BJ (cell line): ENCODE measurements around the gene CAPN2. TPM values are rescaled to one million over a fixed set of nuclear protein-coding genes. Genes with fewer than 3 reads are reported as not detected.

ENCODE experiments used
- CTCF ChIA-PET: fragments of 350-600 bp; formaldehyde crosslinking; extraction: SDS; loops from one replicate; lab custom pipeline; 2021; ENCODE audit warnings: antibody characterized with exemption, inconsistent platforms; lab: Yijun Ruan, JAX
- POLR2A ChIA-PET: fragments of 300-600 bp; sonication (Branson Sonifier 250); formaldehyde crosslinking; extraction: SDS; loops from one replicate; lab custom pipeline; 2021; ENCODE audit warnings: antibody characterized with exemption; lab: Charles Lee
- DNase-seq: peaks from one replicate; pipeline ENCODE4 v3.0.0-alpha.2; 2011; ENCODE audit warnings: low read depth
- H3K27me3 ChIP-seq: 2 replicates; pipeline ENCODE4 v1.6.0; 2011; ENCODE audit warnings: low read length; ENCODE audit not compliant: control insufficient read depth, insufficient read depth
- H3K36me3 ChIP-seq: 2 replicates; pipeline ENCODE4 v1.5.1; 2011; ENCODE audit warnings: low read length; ENCODE audit not compliant: control insufficient read depth, insufficient read depth
- H3K4me3 ChIP-seq: 2 replicates; pipeline ENCODE4 v1.5.1; 2011; ENCODE audit warnings: low read depth, mild to moderate bottlenecking, control low read depth, low read length
- CTCF ChIP-seq: IDR thresholded peaks from 2 replicates; pipeline ENCODE4 v1.5.1; 2011; ENCODE audit warnings: low read depth, mild to moderate bottlenecking, control low read depth, inconsistent platforms, low read length, moderate library complexity; ENCODE audit not compliant: insufficient read depth
- polyA plus RNA-seq: library from polyadenylated mRNA; depleted of rRNA; stranded (reverse); fragments of >200 nt; gene quantifications from 2 replicates; pipeline ENCODE4 v1.2.3, GENCODE V29; 2011

CAPN2 gene
- polyA plus RNA-seq, 1 experiment, result 222 TPM

DNA sequence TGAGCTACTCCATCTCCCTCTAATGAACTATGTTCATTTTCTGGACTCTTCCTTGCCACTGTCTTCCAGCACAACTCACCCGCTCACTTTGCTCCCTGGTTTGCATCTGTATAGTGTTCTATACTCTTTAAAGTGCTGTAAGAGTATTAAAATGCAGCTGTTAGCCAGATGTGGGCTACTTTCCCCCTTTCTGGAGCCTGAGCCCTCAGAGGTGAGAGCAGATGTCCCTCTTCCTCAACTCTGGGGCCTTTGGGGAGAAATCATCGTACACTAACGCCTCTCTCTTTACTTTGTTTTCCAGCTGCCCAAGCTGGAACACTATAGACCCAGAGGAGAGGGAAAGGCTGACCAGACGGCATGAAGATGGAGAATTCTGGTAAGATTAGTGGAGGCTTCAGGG is 39.4 kb downstream of the CAPN2 start:
- TF ChIP-seq CTCF, result no peak
- ChIA-PET CTCF (interaction anchor here (1.1 to 4.6 kb wide), 7 partner anchors 12 to 56 kb away, joined by 3 to 51 read pairs (median 9); partner anchors contain the start of gene CAPN2), POLR2A (no interaction called here)
- DNase-seq, result no peak
- Histone ChIP-seq H3K36me3 (peaks cover 61% of the 10 kb centered on the region), H3K27me3 (no peaks in the 10 kb centered on the region), H3K4me3 (no peak overlapping the region)

DNA sequence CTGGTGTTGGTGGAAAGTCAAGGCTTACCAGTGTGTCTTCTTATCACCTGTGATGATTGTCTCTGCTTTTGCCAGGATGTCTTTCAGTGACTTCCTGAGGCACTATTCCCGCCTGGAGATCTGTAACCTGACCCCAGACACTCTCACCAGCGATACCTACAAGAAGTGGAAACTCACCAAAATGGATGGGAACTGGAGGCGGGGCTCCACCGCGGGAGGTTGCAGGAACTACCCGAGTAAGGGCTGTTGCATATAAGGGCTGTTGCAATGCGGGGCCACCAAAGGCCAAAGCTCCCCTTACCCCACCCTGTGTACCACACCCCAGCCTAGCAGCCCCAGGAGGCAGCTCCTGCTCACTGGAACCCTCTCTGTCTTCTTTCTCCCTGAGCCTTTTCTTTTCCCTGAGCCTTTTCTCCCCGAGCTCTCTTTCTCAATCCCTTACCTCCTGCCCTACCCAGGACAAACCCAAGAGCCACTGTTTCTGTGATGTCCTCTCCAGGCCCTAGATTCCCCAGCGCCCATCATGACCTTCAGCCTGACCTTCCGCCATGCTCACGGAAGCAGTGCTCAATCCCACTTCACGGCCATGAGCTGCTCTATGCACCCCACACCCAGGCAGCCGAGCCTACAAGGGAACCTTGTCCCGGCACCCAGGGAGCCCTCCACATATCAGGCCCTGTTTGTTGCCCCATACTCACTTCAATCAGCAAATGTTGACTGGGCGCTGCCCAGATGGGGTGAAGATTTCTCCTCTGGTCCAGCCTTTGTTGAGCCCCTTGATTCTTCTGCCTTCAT is 40.6 kb downstream of the CAPN2 start:
- TF ChIP-seq CTCF, result no peak
- peaks cover 56% of the 10 kb centered on the region for H3K36me3 ChIP-seq
- POLR2A ChIA-PET, result no interaction called here
- CTCF ChIA-PET, result interaction anchor here (0.6 to 2.8 kb wide), 8 partner anchors 11 to 302 kb away, joined by 3 to 14 read pairs (median 4); partner anchors contain the start of gene CAPN2
- H3K4me3 ChIP-seq, result no peak overlapping the region
- no peak for DNase-seq
- no peaks in the 10 kb centered on the region for H3K27me3 ChIP-seq

GRCh38 chr1:223754681-223755431 is 42.5 kb downstream of the CAPN2 start:
- CTCF ChIA-PET, result interaction anchor here (0.6 to 1.6 kb wide), 2 partner anchors 11 to 621 kb away, joined by 3 to 4 read pairs; no protein-coding TSS in a partner anchor
- POLR2A ChIA-PET, result no interaction called here
- peaks cover 61% of the 10 kb centered on the region for H3K36me3 ChIP-seq
- H3K4me3 ChIP-seq, result no peak overlapping the region
- H3K27me3 ChIP-seq, result no peaks in the 10 kb centered on the region
- DNase-seq, result no peak
- no peak for TF ChIP-seq CTCF

DNA sequence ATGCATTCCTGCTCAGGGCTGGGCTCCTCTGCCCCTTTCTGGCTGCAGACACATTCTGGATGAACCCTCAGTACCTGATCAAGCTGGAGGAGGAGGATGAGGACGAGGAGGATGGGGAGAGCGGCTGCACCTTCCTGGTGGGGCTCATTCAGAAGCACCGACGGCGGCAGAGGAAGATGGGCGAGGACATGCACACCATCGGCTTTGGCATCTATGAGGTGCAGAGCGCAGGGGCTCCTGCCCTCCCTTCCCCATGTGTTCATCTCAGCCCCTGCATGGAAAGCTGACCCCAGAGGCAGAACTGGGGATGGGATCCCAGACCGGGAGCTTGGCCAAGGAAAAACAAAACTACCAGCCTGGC is 43.1 kb downstream of the CAPN2 start:
- TF ChIP-seq CTCF, result no peak
- Histone ChIP-seq H3K4me3 (no peak overlapping the region), H3K36me3 (peaks cover 61% of the 10 kb centered on the region), H3K27me3 (no peaks in the 10 kb centered on the region)
- CTCF ChIA-PET, result interaction anchor here (0.6 to 1.6 kb wide), 2 partner anchors 12 to 622 kb away, joined by 3 to 4 read pairs; no protein-coding TSS in a partner anchor
- no peak for DNase-seq
- POLR2A ChIA-PET, result no interaction called here

DNA sequence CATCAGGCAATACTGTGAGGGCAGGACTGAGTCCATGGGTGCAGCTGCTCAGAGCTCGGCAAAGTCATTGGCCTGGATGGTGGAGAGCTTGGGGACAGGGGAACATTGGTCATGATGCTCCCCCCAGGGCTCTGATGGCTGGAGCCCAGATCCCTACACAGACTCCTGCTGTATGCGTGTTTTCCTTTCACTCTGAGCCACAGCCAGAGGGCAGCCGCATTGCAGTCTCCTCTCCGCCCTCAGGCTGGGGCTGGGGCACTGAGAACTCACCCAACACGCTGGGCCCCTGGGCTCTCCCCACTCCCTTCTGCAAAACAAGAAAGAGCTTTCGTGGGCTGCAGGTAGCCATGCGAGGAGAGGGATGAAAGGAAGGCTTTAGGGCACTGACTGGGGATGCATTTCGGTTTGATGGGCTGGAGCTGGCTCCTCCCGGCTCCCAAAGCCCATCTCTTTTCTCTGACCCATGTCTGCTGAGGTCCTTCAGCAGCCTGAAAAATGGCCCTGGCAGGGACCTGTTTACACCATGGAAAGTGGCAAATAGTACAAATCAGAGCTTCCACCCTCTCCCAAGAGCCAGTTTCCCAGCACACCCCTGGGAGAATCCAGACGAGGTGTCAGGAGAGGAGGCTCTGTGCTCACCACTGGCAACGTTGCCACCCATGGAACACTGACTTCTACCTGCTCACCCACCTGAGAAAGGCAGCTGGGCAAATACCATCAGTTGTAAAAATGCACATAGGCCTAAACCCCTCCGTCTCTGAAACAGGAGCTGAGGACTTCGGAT is 43.8 kb downstream of the CAPN2 start:
- no peak for DNase-seq
- POLR2A ChIA-PET, result no interaction called here
- Histone ChIP-seq H3K27me3 (no peaks in the 10 kb centered on the region), H3K4me3 (no peak overlapping the region), H3K36me3 (peaks cover 56% of the 10 kb centered on the region)
- CTCF ChIA-PET, result interaction anchor here (1.6 kb wide), 1 partner anchor 623 kb away, joined by 4 read pairs; no protein-coding TSS in a partner anchor
- TF ChIP-seq CTCF, result no peak
